ENCODE results near the gene ZNF862.

DNA sequence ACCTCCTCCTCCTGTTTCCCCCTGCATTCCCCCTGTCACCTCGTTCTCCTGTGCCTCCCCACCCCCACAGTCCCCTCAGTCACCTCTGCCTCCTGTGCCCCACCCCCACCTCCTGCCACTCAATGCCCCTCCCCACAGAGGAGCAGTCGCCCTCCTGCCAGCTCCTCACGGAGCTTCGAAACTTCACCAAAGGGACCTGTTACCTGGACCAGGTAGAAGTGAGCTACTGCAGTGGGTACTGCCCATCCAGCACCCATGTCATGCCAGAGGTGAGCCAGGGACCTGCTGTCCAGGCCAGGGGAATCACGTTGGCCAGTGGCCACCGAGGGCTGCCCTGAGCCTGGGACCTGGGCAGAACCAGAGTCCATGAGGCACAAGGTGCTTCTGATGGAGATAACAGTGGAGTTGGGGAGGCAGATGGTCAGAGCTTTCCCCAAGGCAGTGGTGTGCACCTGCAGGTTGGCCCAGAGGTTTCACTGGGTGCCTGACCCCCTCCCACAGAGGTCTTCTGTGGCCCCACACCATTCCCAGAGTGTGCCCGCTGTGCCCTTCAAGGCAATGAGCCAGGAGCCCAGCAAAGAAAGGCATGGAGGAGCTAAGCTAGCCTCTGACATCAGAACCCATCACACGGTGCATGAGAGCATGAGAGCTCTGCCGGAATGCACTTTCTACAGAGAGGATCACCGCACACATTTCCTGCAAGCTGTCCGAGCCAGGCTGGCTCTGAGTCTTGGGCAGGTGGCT is 7.0 kb upstream of the ZNF862 start:
- TF ChIP-seq TAF1 (IDR thresholded peaks at IDR 0.05; ENCODE audit: borderline replicate concordance, insufficient read depth, low read length) (no peak), REST (IDR thresholded peaks at IDR 0.05; ENCODE audit: insufficient read depth in 1 of 2, low read depth in 2 of 2, low read length in 2 of 2) (no peak), POLR2AphosphoS5 (IDR thresholded peaks at IDR 0.05; ENCODE audit: low read depth, low read length) (no peak), SIN3A (IDR thresholded peaks at IDR 0.05; ENCODE audit: borderline replicate concordance, insufficient read depth, low read length) (no peak), FOXP2 (optimal IDR thresholded peaks at IDR 0.05; ENCODE audit: borderline replicate concordance, extremely low read depth, extremely low read length, insufficient read depth) (no peak)

Data from PFSK-1 (cell line).